H9 (cell line): ENCODE measurements around the gene PAQR9. TPM values are rescaled to one million over a fixed set of nuclear protein-coding genes. Genes with fewer than 3 reads are reported as not detected.

Experiments used
- DNase-seq: peaks from one replicate; pipeline ENCODE4 v3.0.0-alpha.2; 2017
- H2AFZ ChIP-seq: one replicate; pipeline ENCODE4 v1.6.1; 2013; ENCODE audit warnings: mild to moderate bottlenecking, low read length, control low read depth, moderate library complexity
- H2AK5ac ChIP-seq: 2 replicates; pipeline ENCODE4 v1.6.1; 2013; ENCODE audit warnings: low read length, control low read depth, mixed read lengths; ENCODE audit not compliant: insufficient read length
- H2BK120ac ChIP-seq: one replicate; pipeline ENCODE4 v1.6.1; 2013; ENCODE audit warnings: low read depth, mild to moderate bottlenecking, low read length, control low read depth, inconsistent platforms; ENCODE audit not compliant: poor library complexity, severe bottlenecking
- H2BK12ac ChIP-seq: 2 replicates; pipeline ENCODE4 v1.6.1; 2013; ENCODE audit warnings: low read length, control low read depth, mixed read lengths, low read depth; ENCODE audit not compliant: insufficient read length
- H2BK15ac ChIP-seq: 2 replicates; pipeline ENCODE4 v1.6.1; 2013; ENCODE audit warnings: low read depth, low read length, control low read depth
- H2BK20ac ChIP-seq: one replicate; pipeline ENCODE4 v1.6.1; 2013; ENCODE audit warnings: low read depth, mild to moderate bottlenecking, low read length, control low read depth, inconsistent platforms; ENCODE audit not compliant: poor library complexity, severe bottlenecking
- H2BK5ac ChIP-seq: 2 replicates; pipeline ENCODE4 v1.6.1; 2013; ENCODE audit warnings: low read length, control low read depth, mixed read lengths; ENCODE audit not compliant: insufficient read length
- H3K14ac ChIP-seq: 2 replicates; pipeline ENCODE4 v1.6.1; 2013; ENCODE audit warnings: low read length, control low read depth; ENCODE audit not compliant: insufficient read depth
- H3K18ac ChIP-seq: 2 replicates; pipeline ENCODE4 v1.6.1; 2013; ENCODE audit warnings: low read depth, mild to moderate bottlenecking, mixed read lengths, low read length, control low read depth; ENCODE audit not compliant: insufficient read length
- H3K23ac ChIP-seq: 2 replicates; pipeline ENCODE4 v1.6.1; 2013; ENCODE audit warnings: low read length, control low read depth, mixed read lengths, low read depth; ENCODE audit not compliant: insufficient read length
- H3K23me2 ChIP-seq: 2 replicates; pipeline ENCODE4 v1.6.1; 2013; ENCODE audit warnings: low read depth, mild to moderate bottlenecking, mixed read lengths, low read length, control low read depth; ENCODE audit not compliant: insufficient read length, poor library complexity, severe bottlenecking
- H3K27ac ChIP-seq: 2 replicates; pipeline ENCODE4 v1.5.1; 2013; ENCODE audit warnings: low read length, control low read depth, mixed read lengths, low read depth; ENCODE audit not compliant: insufficient read length
- H3K27me3 ChIP-seq: 2 replicates; pipeline ENCODE4 v1.6.1; 2013; ENCODE audit warnings: low read length, control low read depth, inconsistent platforms; ENCODE audit not compliant: insufficient read depth
- H3K4ac ChIP-seq: 2 replicates; pipeline ENCODE4 v1.6.1; 2013; ENCODE audit warnings: low read depth, mild to moderate bottlenecking, control low read depth, inconsistent platforms, low read length, moderate library complexity
- H3K4me1 ChIP-seq: 2 replicates; pipeline ENCODE4 v1.6.1; 2013; ENCODE audit warnings: low read length, control low read depth, inconsistent platforms; ENCODE audit not compliant: insufficient read depth
- H3K4me2 ChIP-seq: 2 replicates; pipeline ENCODE4 v1.6.1; 2013; ENCODE audit warnings: low read length, control low read depth, mixed read lengths; ENCODE audit not compliant: insufficient read length, insufficient read depth
- H3K56ac ChIP-seq: 2 replicates; pipeline ENCODE4 v1.6.1; 2013; ENCODE audit warnings: low read depth, mild to moderate bottlenecking, mixed read lengths, low read length, control low read depth; ENCODE audit not compliant: insufficient read length
- H3K79me1 ChIP-seq: 2 replicates; pipeline ENCODE4 v1.6.1; 2013; ENCODE audit warnings: low read depth, mild to moderate bottlenecking, moderate library complexity, low read length, control low read depth, inconsistent platforms; ENCODE audit not compliant: insufficient read depth, poor library complexity, severe bottlenecking
- H3K79me2 ChIP-seq: 2 replicates; pipeline ENCODE4 v1.6.1; 2013; ENCODE audit warnings: low read length, control low read depth, inconsistent platforms; ENCODE audit not compliant: insufficient read depth
- H3K9ac ChIP-seq: 2 replicates; pipeline ENCODE4 v1.6.1; 2013; ENCODE audit warnings: low read length, control low read depth, mixed read lengths; ENCODE audit not compliant: insufficient read length; ENCODE audit errors: extremely low read depth
- H3K9me3 ChIP-seq: one replicate; pipeline ENCODE4 v1.6.1; 2013; ENCODE audit warnings: low read depth, low read length, inconsistent platforms; ENCODE audit not compliant: control insufficient read depth
- H3T11ph ChIP-seq: one replicate; pipeline ENCODE4 v1.6.1; 2013; ENCODE audit warnings: mild to moderate bottlenecking, low read length, control low read depth, inconsistent platforms
- H4K20me1 ChIP-seq: one replicate; pipeline ENCODE4 v1.6.1; 2013; ENCODE audit not compliant: control insufficient read depth, insufficient read length, insufficient read depth
- H4K5ac ChIP-seq: 2 replicates; pipeline ENCODE4 v1.6.1; 2013; ENCODE audit warnings: low read depth, mild to moderate bottlenecking, mixed read lengths, low read length, control low read depth; ENCODE audit not compliant: insufficient read length
- H4K8ac ChIP-seq: replicated peaks from 2 replicates; pipeline ENCODE4 v1.6.1; 2013; ENCODE audit warnings: low read length, control low read depth, mixed read lengths, low read depth; ENCODE audit not compliant: insufficient read length
- H4K91ac ChIP-seq: 2 replicates; pipeline ENCODE4 v1.6.1; 2013; ENCODE audit warnings: low read depth, mild to moderate bottlenecking, moderate library complexity, mixed read lengths, low read length, control low read depth; ENCODE audit not compliant: insufficient read length
- H3K27ac Mint-ChIP-seq, 3 experiments: 2 replicates in 2 of 3; 3 replicates in 1 of 3; pipeline ENCODE4 v1.8.0; 2020 to 2021; ENCODE audit warnings: mixed read lengths in 3 of 3, mild to moderate bottlenecking in 1 of 3, moderate library complexity in 1 of 3
- H3K27me3 Mint-ChIP-seq: 2 replicates; pipeline ENCODE4 v1.8.0; 2021; ENCODE audit warnings: low read depth, mild to moderate bottlenecking, moderate library complexity, mixed read lengths
- H3K36me3 Mint-ChIP-seq, 3 experiments: 2 replicates in 2 of 3; 3 replicates in 1 of 3; pipeline ENCODE4 v1.8.0; 2020 to 2021; ENCODE audit warnings: low read depth in 3 of 3, mixed read lengths in 3 of 3; ENCODE audit not compliant: insufficient read depth in 1 of 3
- H3K4me1 Mint-ChIP-seq, 2 experiments: 2 replicates each; pipeline ENCODE4 v1.8.0; 2020; ENCODE audit warnings: mixed read lengths in 2 of 2
- H3K4me3 Mint-ChIP-seq, 2 experiments: 2 replicates in 1 of 2; 3 replicates in 1 of 2; pipeline ENCODE4 v1.8.0; 2020 to 2021; ENCODE audit warnings: mild to moderate bottlenecking in 2 of 2, mixed read lengths in 2 of 2, moderate library complexity in 1 of 2
- H3K9me3 Mint-ChIP-seq, 2 experiments: 2 replicates in 1 of 2; 3 replicates in 1 of 2; pipeline ENCODE4 v1.8.0; 2020; ENCODE audit warnings: mild to moderate bottlenecking in 2 of 2, mixed read lengths in 2 of 2, moderate library complexity in 1 of 2
- CTCF ChIP-seq: fragments of 200-600 bp; sonication (generic); conservative IDR thresholded peaks from 3 replicates; pipeline ENCODE4 v1.8.0; 2021; ENCODE audit warnings: antibody characterized with exemption, mild to moderate bottlenecking
- WGBS: extraction: QIAGEN DNeasy Blood & Tissue Kit; methylation state at CpG from one replicate; pipeline ENCODE4 v1.1.7; 2013; ENCODE audit warnings: missing lambda C conversion rate, low lambda C conversion rate, mixed read lengths; ENCODE audit not compliant: insufficient read length; ENCODE audit errors: extremely low coverage; 5-methylcytosine and 5-hydroxymethylcytosine counted together
- total RNA-seq: library from RNA; stranded (reverse); gene quantifications from 2 replicates; pipeline ENCODE4 v1.2.1, GENCODE V29; 2021

The PAQR9 gene
- total RNA-seq, 1 experiment from 2014 or later: 2.3 TPM

GRCh38 chr3:142971431-142971830 is 8.0 kb upstream of the PAQR9 start:
- no peak overlapping the region for H3K9ac ChIP-seq
- H2AK5ac ChIP-seq: no peak overlapping the region
- no peak overlapping the region for H4K5ac ChIP-seq
- no peak overlapping the region for H3K4me2 ChIP-seq
- no peak overlapping the region for H3K4ac ChIP-seq
- Mint-ChIP-seq H3K27me3 (peaks cover 6% of the 10 kb centered on the region), H3K27ac (no peak overlapping the region), H3K4me3 (no peak overlapping the region), H3K36me3 (no peaks in the 10 kb centered on the region), H3K9me3 (no peaks in the 10 kb centered on the region; a peak in 1 of 5 replicates), H3K4me1 (peaks cover 2 to 3% of the 10 kb centered on the region in 2 experiments; a peak in 1 of 4 replicates)
- H3K23ac ChIP-seq: no peak overlapping the region
- DNase-seq: no peak
- no peak overlapping the region for H2BK20ac ChIP-seq
- no peak overlapping the region for H3K14ac ChIP-seq
- no peak overlapping the region for H2BK120ac ChIP-seq
- H3K27me3 ChIP-seq: no peaks in the 10 kb centered on the region
- no peaks in the 10 kb centered on the region for H3K9me3 ChIP-seq
- no peak overlapping the region for H3K56ac ChIP-seq
- no peak overlapping the region for H2AFZ ChIP-seq
- H3K79me1 ChIP-seq: no peaks in the 10 kb centered on the region
- H3K79me2 ChIP-seq: no peaks in the 10 kb centered on the region
- no peak overlapping the region for H3K18ac ChIP-seq
- no peaks in the 10 kb centered on the region for H4K20me1 ChIP-seq
- H3K4me1 ChIP-seq: no peaks in the 10 kb centered on the region
- H2BK5ac ChIP-seq: no peak overlapping the region
- no peak overlapping the region for H4K91ac ChIP-seq
- no peak overlapping the region for H2BK15ac ChIP-seq
- H3K23me2 ChIP-seq: no peaks in the 10 kb centered on the region
- H3T11ph ChIP-seq: no peak overlapping the region
- H4K8ac ChIP-seq: no peak overlapping the region
- no CpG with 5 or more reads among the region's 3 CpGs for WGBS
- no peak overlapping the region for H3K27ac ChIP-seq
- TF ChIP-seq CTCF: no peak
- no peak overlapping the region for H2BK12ac ChIP-seq
